NB4 (cell line): ENCODE results near the gene KIRREL1.

Source experiments
- DNase-seq: peaks from one replicate; pipeline ENCODE4 v3.0.0; 2010; ENCODE audit warnings: low read depth
- H3K4me3 ChIP-seq: one replicate; pipeline ENCODE4 v1.5.1; 2011; ENCODE audit warnings: mild to moderate bottlenecking, low read depth, low read length, moderate library complexity
- MYC ChIP-seq: IDR thresholded peaks from 2 replicates; pipeline ENCODE4 v1.6.1; 2011; ENCODE audit warnings: low read depth, low read length
- POLR2A ChIP-seq: IDR thresholded peaks from 2 replicates; pipeline ENCODE4 v1.6.1; 2011; ENCODE audit warnings: mild to moderate bottlenecking; ENCODE audit not compliant: insufficient read length; ENCODE audit errors: extremely low read depth
- TF ChIP-seq, protein P1 (sequence below): IDR thresholded peaks from one replicate; pipeline ENCODE4 v1.5.1; 2012; ENCODE audit warnings: low read depth, low read length
- TF ChIP-seq, protein P2 (sequence below): IDR thresholded peaks from 2 replicates; pipeline ENCODE4 v1.6.1; 2011; ENCODE audit warnings: low read depth, low read length

The KIRREL1 gene

DNA sequence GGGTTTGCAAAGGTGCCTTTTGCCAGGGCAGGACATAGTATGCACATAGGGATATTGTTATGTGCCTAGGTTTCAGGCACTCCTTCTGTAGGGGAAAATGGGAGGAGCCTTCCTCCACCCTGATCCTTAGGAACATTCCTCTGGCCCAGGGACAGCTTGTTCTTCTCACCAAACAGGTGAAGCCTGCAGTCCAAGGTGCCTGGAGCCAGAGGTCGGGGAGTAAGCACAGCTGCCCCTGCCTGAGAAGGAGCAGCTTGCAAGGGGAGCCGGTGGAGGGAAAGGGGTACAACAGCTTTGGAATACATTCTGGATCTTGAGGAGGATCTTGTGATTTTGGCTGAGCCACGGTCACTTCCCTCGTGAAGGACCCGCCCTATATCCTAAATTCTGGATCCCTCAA is 104.8 kb downstream of the KIRREL1 start:
- H3K4me3 ChIP-seq, result no peak overlapping the region
- no peak for DNase-seq
- TF ChIP-seq MYC (no peak), POLR2A (no peak)
- TF ChIP-seq, protein P1, sequence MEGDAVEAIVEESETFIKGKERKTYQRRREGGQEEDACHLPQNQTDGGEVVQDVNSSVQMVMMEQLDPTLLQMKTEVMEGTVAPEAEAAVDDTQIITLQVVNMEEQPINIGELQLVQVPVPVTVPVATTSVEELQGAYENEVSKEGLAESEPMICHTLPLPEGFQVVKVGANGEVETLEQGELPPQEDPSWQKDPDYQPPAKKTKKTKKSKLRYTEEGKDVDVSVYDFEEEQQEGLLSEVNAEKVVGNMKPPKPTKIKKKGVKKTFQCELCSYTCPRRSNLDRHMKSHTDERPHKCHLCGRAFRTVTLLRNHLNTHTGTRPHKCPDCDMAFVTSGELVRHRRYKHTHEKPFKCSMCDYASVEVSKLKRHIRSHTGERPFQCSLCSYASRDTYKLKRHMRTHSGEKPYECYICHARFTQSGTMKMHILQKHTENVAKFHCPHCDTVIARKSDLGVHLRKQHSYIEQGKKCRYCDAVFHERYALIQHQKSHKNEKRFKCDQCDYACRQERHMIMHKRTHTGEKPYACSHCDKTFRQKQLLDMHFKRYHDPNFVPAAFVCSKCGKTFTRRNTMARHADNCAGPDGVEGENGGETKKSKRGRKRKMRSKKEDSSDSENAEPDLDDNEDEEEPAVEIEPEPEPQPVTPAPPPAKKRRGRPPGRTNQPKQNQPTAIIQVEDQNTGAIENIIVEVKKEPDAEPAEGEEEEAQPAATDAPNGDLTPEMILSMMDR, result no peak
- TF ChIP-seq, protein P2, sequence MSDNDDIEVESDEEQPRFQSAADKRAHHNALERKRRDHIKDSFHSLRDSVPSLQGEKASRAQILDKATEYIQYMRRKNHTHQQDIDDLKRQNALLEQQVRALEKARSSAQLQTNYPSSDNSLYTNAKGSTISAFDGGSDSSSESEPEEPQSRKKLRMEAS, result no peak

DNA sequence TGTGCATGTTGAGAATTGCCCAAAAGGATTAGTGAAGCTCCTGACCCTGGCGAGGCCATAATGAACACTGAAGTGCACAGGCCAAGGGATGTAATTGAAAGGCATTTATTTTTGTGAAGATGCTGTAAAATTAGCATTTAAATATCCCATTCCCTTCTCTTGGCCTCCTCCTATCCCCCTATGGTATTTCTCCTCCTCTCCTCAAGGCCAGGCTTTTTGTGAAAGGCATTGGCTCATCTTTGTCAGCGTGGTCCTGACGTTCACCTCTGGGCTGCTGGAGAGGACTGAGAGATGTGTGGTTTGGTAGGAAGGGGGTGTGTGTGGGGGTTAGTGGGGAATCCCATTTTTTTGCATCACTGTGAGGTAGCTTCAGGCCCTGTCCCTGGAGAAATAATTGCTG is 105.7 kb downstream of the KIRREL1 start:
- DNase-seq, result no peak
- no peak overlapping the region for H3K4me3 ChIP-seq
- TF ChIP-seq, protein P2, result no peak
- no peak for TF ChIP-seq MYC
- TF ChIP-seq, protein P1, result no peak
- no peak for TF ChIP-seq POLR2A

DNA sequence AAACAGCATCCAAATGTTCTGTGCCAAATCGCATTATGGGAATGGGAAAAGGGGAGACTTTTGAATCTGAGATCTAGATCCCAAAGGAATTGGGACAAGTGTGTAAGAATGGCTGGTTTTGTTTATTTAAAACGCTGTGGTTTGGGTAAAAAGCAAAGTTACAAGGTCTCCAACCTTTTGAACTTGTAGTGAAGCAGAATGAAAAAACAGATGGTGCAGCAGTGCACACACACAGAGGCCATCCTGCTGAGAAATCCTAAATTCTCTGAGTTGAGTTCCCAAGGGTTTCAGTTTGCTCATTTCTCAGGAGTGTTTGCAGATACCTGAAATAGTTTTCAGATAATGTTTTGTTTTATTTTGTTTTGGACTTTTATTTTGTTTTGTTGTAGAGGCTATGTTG is 107.1 kb downstream of the KIRREL1 start:
- DNase-seq, result no peak
- TF ChIP-seq, protein P1, result no peak
- TF ChIP-seq POLR2A (no peak), MYC (no peak)
- TF ChIP-seq, protein P2, result no peak
- H3K4me3 ChIP-seq, result no peak overlapping the region

GRCh38 chr1:158101455-158101854 is 108.0 kb downstream of the KIRREL1 start:
- TF ChIP-seq, protein P1, result no peak
- TF ChIP-seq, protein P2, result no peak
- TF ChIP-seq MYC, result no peak
- TF ChIP-seq POLR2A, result no peak
- DNase-seq, result no peak
- no peak overlapping the region for H3K4me3 ChIP-seq

DNA sequence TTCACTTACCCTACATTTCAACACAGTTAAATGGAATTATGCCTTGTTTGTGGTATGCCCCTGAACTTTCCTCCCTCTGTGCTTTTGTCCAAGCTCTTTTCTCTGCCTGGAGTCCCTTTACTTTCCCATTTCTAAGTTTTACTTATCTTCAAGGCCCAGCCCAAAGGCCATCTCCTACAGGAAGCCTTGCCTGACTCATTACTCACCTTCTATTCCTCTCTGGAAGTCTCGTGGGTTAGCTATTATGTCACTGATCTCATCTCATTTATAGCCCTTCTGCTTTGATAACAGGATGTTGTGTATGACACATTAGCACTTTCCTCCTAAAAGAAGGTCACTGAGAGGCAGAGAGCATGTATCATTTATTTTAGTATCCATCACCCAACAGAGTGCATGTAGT is 108.5 kb downstream of the KIRREL1 start:
- TF ChIP-seq POLR2A (no peak), MYC (no peak)
- TF ChIP-seq, protein P1, result no peak
- TF ChIP-seq, protein P2, result no peak
- no peak overlapping the region for H3K4me3 ChIP-seq
- no peak for DNase-seq

- DNase-seq, result no peak
- TF ChIP-seq POLR2A, result no peak
- TF ChIP-seq, protein P2, result no peak
- no peak for TF ChIP-seq MYC
- TF ChIP-seq, protein P1, result no peak
- no peak overlapping the region for H3K4me3 ChIP-seq
Observed at GRCh38 chr1:158102881-158103674, 109.6 kb downstream of the KIRREL1 start.
